Central memory CD8-positive, alpha-beta T cell (primary cell): Measurements from ENCODE around the gene CAMK1D.

ENCODE experiments used
- ATAC-seq: fragments of 150-1000 bp; cut with Tn5 transposase; replicated peaks from 2 replicates; pipeline ENCODE4 v1.10.0; 2022; ENCODE audit warnings: mild to moderate bottlenecking, moderate FRiP score, moderate number of reproducible peaks; ENCODE audit not compliant: poor library complexity, severe bottlenecking; ENCODE audit errors: extremely low read depth
- DNase-seq, 2 donors: peaks; one replicate each; pipeline ENCODE4 v3.0.0; 2021; ENCODE audit warnings: low spot score in 2 of 2
- H3K27ac Mint-ChIP-seq: one replicate; pipeline ENCODE4 v1.8.0; 2022; ENCODE audit warnings: low read depth, mild to moderate bottlenecking, moderate library complexity, mixed read lengths
- H3K27me3 Mint-ChIP-seq: one replicate; pipeline ENCODE4 v1.8.0; 2022; ENCODE audit warnings: mixed read lengths
- H3K36me3 Mint-ChIP-seq: one replicate; pipeline ENCODE4 v1.8.0; 2022; ENCODE audit warnings: mild to moderate bottlenecking, moderate library complexity, mixed read lengths; ENCODE audit not compliant: insufficient read depth
- H3K4me1 Mint-ChIP-seq: one replicate; pipeline ENCODE4 v1.8.0; 2022; ENCODE audit warnings: mixed read lengths
- H3K4me3 Mint-ChIP-seq: one replicate; pipeline ENCODE4 v1.8.0; 2022; ENCODE audit warnings: mild to moderate bottlenecking, moderate library complexity, mixed read lengths
- H3K9me3 Mint-ChIP-seq: one replicate; pipeline ENCODE4 v1.8.0; 2022; ENCODE audit warnings: mixed read lengths

CAMK1D gene

DNA sequence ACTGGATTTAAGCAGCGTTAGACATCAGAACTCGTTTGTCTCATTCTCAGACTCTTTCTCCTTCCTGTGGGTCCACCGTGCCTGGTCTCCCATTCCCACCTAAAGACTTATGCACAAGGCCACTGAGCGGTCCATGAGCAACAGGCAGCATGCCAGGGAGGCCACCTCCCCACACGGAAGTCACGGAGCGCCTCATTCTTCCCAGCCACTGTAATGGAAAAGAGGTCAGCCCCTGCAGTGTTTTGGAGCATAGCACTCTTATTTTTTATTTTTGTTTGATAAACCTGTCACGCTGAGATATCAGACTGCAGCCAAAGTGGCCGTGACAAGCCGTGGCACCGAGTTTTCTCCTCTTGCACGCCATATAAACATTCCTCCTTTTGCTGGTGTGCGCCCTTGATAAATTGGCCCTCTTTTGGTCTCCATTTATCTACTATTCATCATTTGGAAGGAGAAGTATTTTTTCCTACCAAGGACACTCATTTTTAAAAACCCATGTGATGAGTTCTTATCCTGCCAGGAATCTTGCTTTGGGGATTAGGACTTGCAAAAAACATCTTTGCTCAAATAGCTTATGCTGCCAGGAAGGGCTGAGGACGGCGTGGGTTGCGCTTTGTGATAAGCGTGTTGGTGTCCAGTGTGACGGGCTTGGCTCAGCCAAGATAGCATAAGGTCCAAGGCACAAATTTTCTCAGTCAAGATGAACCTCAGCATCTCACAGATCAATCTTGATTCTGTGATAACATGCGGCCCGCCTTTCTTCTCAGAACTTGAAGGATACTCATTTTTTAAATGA is 446.2 kb downstream of the CAMK1D start:
- DNase-seq (no peak), ATAC-seq (no peak)
- no peaks in the 10 kb centered on the region for H3K27me3 Mint-ChIP-seq
- H3K9me3 Mint-ChIP-seq: no peaks in the 10 kb centered on the region
- no peaks in the 10 kb centered on the region for H3K4me1 Mint-ChIP-seq
- H3K27ac Mint-ChIP-seq: no peak overlapping the region
- peaks cover 6% of the 10 kb centered on the region for H3K36me3 Mint-ChIP-seq
- H3K4me3 Mint-ChIP-seq: no peak overlapping the region

DNA sequence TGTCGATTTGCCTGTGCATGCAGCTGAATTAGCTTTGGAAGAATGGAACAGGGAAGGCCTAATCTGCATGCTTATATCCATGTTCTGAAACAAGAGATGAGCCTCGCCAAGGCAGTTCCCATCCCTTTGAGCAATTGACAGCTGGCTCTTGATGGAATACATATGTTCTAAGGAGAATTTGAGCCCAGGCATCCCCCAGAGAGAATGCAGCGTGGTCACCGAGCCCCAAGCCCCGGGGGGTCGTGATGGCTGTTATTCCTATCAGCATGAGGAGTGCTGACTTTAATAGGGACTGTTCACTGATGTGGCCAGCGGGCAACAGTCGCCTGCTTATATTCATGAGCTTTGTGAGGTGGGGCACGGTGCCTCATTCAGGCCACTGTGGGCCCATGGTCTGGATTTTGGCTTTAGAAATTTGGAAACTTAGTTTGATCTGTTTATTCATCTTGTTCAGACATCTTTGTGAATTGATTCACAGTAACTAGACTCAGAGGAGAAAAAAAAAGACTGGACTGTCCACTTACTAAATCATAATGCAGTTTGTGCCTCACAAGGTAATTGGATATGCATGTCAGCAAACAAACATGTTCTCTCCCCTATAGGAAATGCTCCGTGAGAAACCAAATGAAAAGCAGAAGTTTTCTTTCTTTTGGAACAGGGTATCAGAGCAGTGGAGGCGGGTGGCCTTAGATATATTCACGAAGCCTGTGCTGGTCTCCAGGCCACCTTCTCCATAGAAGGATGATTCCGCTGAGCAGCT is 447.2 kb downstream of the CAMK1D start:
- Mint-ChIP-seq H3K4me1 (no peaks in the 10 kb centered on the region), H3K4me3 (no peak overlapping the region), H3K36me3 (peaks cover 6% of the 10 kb centered on the region), H3K27ac (no peak overlapping the region), H3K27me3 (no peaks in the 10 kb centered on the region), H3K9me3 (no peaks in the 10 kb centered on the region)
- no peak for ATAC-seq
- DNase-seq: no peak

DNA sequence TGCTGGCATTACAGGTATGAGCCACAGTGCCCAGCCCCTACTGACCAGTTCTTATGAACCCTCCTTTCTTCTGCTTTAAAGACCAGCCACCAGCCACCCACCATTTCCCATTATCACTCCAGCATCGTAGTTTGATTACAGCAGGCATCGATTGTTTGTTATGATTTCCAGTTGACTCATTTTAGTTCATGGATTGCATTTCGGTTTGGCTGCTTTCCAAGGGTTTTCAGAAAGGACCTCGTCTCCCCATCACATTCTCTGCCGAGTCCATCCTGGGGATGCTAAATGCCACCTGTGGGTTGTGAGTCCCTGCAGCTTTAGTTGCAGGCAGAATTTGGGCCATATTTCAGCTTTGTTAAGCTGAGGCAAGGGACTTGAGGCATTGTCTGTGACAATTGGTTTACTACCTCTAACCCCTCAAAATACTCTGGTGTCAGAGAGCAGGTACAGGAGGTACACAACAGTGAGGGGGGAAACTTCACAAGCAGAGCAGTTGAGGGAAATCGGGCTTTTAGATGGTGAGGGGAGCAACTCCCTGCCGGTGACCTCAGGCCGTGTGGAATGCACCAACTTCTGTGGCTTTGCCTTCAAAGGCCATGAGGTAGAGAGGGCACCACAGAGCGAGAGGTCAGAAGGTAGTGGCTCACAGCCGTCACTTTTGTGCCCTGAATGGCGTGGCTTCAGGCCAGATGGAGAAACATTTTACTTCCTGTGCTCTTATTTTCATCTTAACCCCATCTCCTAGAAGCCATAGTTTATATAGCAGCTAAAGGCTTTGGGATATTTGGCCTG is 448.3 kb downstream of the CAMK1D start:
- ATAC-seq (no peak), DNase-seq (no peak)
- Mint-ChIP-seq H3K27ac (no peak overlapping the region), H3K9me3 (no peaks in the 10 kb centered on the region), H3K4me3 (no peak overlapping the region), H3K36me3 (peaks cover 4% of the 10 kb centered on the region), H3K27me3 (no peaks in the 10 kb centered on the region), H3K4me1 (no peaks in the 10 kb centered on the region)

GRCh38 chr10:12799144-12799543 is 449.8 kb downstream of the CAMK1D start:
- ATAC-seq (no peak), DNase-seq (no peak)
- Mint-ChIP-seq H3K9me3 (no peaks in the 10 kb centered on the region), H3K27ac (no peak overlapping the region), H3K27me3 (no peaks in the 10 kb centered on the region), H3K36me3 (peaks cover 4% of the 10 kb centered on the region), H3K4me3 (no peak overlapping the region), H3K4me1 (no peaks in the 10 kb centered on the region)

DNA sequence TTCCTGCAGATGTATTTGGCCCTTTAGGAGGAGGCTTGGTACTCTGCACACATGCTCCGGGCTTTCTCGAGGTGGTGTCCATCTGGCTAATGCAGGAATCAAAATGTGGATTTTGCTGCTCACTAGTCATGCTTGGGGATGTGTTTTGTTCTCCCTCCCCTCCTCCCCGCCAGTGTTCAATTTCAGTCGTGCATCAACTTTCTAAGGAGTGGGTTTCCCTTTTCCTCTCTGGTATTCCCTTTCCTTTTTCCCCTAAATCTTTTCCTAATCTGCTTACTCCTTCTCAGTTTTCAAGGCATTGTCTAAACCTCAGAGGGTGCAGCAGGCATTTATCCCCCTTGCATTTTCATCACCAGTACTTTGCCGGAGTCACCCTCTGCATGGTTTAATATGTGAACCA is 450.4 kb downstream of the CAMK1D start:
- no peaks in the 10 kb centered on the region for H3K27me3 Mint-ChIP-seq
- no peaks in the 10 kb centered on the region for H3K9me3 Mint-ChIP-seq
- no peak overlapping the region for H3K27ac Mint-ChIP-seq
- H3K36me3 Mint-ChIP-seq: peaks cover 4% of the 10 kb centered on the region
- ATAC-seq (no peak), DNase-seq (no peak)
- H3K4me1 Mint-ChIP-seq: no peaks in the 10 kb centered on the region
- H3K4me3 Mint-ChIP-seq: no peak overlapping the region

GRCh38 chr10:12800302-12800701 is 451.0 kb downstream of the CAMK1D start:
- H3K36me3 Mint-ChIP-seq: peaks cover 4% of the 10 kb centered on the region
- no peaks in the 10 kb centered on the region for H3K27me3 Mint-ChIP-seq
- no peaks in the 10 kb centered on the region for H3K4me1 Mint-ChIP-seq
- H3K27ac Mint-ChIP-seq: no peak overlapping the region
- DNase-seq: no peak
- no peak for ATAC-seq
- no peak overlapping the region for H3K4me3 Mint-ChIP-seq
- no peaks in the 10 kb centered on the region for H3K9me3 Mint-ChIP-seq

DNA sequence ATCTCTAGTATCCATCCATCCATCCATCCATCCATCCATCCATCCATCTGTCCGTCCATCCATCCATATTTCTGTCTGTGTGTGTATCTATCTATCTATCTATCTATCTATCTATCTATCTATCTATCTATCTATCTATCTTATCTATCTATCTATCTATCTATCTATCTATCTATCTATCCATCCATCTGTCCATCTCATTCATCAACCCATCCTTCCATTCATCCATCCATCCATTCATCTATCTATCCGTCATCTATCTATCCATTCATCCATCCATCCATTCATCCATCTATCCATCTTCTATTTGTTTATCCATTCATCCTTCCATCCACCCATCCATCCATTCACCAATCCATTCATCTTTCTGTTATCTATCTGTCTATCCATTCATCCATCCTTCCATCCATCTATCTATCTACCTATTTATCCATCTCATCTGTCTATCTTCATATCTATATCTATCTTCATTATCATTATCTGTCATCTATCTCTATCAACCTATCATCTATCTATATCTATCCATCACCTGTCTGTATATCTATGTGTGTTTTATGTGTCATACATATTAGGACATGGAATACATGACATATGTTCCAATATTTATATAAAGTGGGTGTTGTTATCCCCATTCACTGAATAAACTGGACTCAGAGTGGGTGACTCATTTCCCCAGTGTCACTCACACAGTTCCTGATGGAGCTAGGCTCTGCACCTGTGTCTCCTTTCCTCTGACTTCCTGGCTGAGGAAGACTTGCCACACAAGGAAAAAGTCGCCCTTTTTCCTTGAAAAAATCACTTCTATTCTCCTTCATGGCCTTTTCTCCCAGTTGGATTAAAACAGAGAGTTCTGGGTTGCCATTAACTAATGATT is 452.1 kb downstream of the CAMK1D start:
- H3K27me3 Mint-ChIP-seq: no peaks in the 10 kb centered on the region
- ATAC-seq: no peak
- peaks cover 3% of the 10 kb centered on the region for H3K36me3 Mint-ChIP-seq
- no peak overlapping the region for H3K27ac Mint-ChIP-seq
- H3K4me1 Mint-ChIP-seq: no peaks in the 10 kb centered on the region
- DNase-seq: no peak
- H3K9me3 Mint-ChIP-seq: no peaks in the 10 kb centered on the region
- H3K4me3 Mint-ChIP-seq: no peak overlapping the region

GRCh38 chr10:12803776-12804175 is 454.4 kb downstream of the CAMK1D start:
- Mint-ChIP-seq H3K27me3 (no peaks in the 10 kb centered on the region), H3K4me1 (peaks cover 8% of the 10 kb centered on the region), H3K27ac (no peak overlapping the region), H3K4me3 (no peak overlapping the region), H3K36me3 (peaks cover 3% of the 10 kb centered on the region), H3K9me3 (no peaks in the 10 kb centered on the region)
- ATAC-seq (no peak), DNase-seq (no peak)

DNA sequence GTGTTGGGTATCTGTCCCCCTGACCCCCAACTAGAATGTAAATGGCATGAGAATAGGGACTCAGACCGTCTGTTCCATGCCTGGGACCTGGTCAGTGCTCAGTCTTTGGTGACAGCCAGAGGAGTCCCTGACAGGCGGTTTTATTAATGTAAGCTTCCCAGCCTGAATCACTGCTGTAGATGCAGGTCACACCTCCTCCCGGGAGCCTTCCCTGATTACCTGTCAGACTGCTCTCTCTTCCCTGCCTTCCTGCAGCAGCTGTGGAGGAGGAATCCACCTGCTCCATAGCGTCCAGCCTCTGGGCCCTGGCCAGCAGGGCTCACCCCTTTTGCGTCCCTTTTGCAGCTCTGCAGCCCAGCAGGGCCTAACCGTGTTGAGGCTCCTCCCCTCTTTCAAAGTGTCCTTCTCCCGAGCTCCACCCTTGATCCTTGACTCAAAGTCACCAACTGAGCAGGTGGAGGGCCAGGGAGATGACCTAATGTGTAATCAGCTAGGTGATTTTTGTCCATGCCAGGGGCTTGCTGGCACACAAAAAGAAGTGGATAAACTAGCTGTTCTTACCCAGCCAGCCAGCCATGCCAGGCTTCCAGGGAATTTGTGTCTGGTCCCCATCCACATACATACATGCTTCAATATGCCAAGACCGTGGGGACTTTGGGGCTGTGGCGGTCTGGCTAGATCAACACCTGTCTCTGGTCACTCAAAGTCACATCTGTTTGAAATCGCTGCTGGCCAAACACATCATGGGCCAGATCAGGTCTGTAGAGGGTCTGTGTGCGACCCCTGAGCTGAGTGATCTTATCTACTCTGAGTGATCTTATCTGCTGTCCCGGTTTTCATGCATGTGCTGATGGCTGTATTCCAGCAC is 457.1 kb downstream of the CAMK1D start:
- no peaks in the 10 kb centered on the region for H3K36me3 Mint-ChIP-seq
- ATAC-seq: no peak
- no peak overlapping the region for H3K27ac Mint-ChIP-seq
- H3K4me3 Mint-ChIP-seq: no peak overlapping the region
- peaks cover 8% of the 10 kb centered on the region for H3K4me1 Mint-ChIP-seq
- no peaks in the 10 kb centered on the region for H3K27me3 Mint-ChIP-seq
- H3K9me3 Mint-ChIP-seq: no peaks in the 10 kb centered on the region
- no peak for DNase-seq

GRCh38 chr10:12807096-12807755 is 457.9 kb downstream of the CAMK1D start:
- H3K9me3 Mint-ChIP-seq: no peaks in the 10 kb centered on the region
- no peak overlapping the region for H3K4me3 Mint-ChIP-seq

DNA sequence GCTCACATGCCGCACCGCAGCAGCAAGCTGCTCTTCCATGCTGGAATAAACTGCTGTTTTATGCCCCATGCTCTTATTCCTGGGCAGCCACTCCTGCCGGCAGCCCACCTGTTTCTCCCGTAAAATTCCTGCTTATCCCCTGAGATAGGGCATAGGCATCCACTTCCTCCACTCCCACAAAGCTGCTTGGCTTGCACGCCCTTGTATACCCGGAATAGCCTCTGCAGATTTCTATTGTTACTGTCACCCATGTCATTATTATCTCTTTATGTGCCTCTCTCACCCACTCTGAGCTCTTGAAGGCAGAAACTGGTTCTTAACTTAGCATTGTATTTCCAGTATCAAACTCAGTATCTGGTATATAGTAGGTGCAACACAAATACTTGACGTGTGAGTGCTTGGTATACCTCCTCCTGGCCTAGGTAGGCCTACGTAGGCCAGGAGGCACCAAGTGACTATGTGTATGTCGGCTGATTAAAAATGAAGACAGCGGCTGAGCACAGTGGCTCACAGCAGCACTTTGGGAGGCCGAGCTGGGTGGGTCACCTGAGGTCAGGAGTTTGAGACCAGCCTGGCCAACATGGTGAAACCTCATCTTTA is 458.8 kb downstream of the CAMK1D start:
- ATAC-seq: no peak

More at GRCh38 chr10:12807096-12807755, 457.9 kb downstream of the CAMK1D start:
- H3K27ac Mint-ChIP-seq: no peak overlapping the region
- ATAC-seq (no peak), DNase-seq (no peak)
- no peaks in the 10 kb centered on the region for H3K27me3 Mint-ChIP-seq
- H3K36me3 Mint-ChIP-seq: no peaks in the 10 kb centered on the region
- peaks cover 8% of the 10 kb centered on the region for H3K4me1 Mint-ChIP-seq

More for the DNA sequence above, 458.8 kb downstream of the CAMK1D start:
- Mint-ChIP-seq H3K4me3 (no peak overlapping the region), H3K27me3 (no peaks in the 10 kb centered on the region), H3K27ac (no peak overlapping the region), H3K9me3 (no peaks in the 10 kb centered on the region), H3K36me3 (no peaks in the 10 kb centered on the region), H3K4me1 (peaks cover 8% of the 10 kb centered on the region)
- no peak for DNase-seq
